GM19238 (cell line): ENCODE results near the gene LGALS9B.
"Not testable (repeated sequence)": the region's sequence is repeated elsewhere in the genome, so short reads cannot be mapped to it uniquely, and the experiment has no call there.

ENCODE experiments used
- DNase-seq: peaks from one replicate; pipeline ENCODE4 v3.0.0; 2011; ENCODE audit warnings: low spot score; ENCODE audit not compliant: insufficient read length

Gene LGALS9B

DNA sequence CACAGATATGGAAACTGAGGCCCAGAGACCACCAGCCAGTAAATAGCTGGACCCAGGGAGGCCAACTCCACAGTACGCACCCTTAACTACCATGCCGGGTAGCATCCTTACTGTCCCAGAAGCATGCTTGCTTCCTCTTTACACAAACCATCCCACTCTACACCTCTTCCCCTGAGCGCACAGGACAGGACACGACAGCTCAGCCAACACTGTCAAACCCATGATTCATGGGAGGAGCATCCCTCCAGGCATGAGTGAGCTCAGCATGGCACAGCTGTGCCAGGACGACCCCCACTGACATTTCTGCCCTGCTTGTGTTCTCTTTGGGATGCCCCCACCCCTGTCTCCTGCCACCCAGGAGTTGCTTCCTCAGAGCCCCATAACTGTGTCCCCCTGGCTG, 340 bp downstream of the LGALS9B start:
- DNase-seq: not testable (repeated sequence)

GRCh38 chr17:20466553-20466952, 786 bp downstream of the LGALS9B start:
- not testable (repeated sequence) for DNase-seq

DNA sequence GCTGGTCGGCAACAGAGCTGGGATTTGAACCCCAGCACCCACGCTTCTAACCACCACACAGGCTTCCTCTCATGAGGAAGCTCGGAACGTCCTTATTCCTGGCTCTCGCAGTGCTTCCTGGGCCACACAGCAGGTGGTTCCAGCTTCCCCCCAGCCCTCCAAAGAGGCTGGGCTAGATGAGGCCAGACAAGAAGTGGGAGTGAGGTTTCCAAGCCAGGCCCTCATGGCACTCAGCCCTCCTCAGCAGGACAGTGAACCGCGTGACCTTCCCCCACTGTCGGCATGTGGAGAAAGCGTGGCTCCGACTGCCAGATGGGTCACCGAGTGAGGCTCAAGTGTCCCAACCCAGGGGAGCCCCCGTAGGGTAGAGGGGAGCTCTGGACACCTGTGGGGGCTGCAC, 1.8 kb downstream of the LGALS9B start:
- DNase-seq: not testable (repeated sequence)

DNA sequence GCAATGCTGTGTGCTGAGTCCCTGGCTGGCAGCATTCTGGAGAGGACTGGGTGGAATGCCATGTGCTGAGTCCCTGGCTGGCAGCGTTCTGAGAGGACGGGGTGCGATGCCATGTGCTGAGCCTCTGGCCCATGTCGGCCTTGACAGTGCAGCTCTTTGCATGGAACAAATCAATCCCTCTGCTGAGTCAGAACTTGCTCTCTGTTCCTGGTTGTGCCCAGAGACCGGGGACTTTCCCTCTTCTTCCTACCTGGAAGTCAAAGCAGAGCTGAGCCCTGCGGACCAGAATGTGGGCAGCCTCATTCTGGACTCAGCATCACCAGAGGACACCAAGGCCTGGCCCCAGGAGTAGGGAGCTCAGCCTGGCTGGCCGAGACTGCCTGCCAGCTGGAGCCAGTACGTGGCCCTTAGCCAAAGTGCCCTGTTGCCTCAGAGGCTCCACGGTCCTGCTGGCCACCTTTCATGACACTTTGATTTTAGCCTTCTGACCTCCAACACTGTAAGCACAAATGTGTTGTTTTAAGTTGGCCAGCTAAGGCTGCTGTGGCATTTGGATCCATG, 2.4 kb downstream of the LGALS9B start:
- not testable (repeated sequence) for DNase-seq

DNA sequence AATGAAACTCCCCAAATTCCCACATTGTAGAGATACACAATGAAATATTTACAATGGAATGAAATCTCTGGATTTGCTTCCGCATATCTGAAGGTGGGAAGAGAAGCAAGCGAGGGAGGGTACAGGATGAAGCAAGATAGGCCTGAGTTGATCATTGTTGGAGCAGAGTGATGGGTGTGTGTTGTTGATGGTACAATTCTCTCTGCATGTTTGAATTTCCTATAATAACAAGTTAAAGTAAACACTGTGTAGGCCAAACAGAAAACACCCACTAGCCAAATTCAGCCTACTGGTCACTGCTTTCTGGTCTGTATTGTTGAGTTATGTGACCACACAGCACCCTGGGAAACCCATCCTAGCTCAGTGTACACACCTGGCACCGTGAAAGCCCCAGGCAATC, 5.2 kb downstream of the LGALS9B start:
- not testable (repeated sequence) for DNase-seq

DNA sequence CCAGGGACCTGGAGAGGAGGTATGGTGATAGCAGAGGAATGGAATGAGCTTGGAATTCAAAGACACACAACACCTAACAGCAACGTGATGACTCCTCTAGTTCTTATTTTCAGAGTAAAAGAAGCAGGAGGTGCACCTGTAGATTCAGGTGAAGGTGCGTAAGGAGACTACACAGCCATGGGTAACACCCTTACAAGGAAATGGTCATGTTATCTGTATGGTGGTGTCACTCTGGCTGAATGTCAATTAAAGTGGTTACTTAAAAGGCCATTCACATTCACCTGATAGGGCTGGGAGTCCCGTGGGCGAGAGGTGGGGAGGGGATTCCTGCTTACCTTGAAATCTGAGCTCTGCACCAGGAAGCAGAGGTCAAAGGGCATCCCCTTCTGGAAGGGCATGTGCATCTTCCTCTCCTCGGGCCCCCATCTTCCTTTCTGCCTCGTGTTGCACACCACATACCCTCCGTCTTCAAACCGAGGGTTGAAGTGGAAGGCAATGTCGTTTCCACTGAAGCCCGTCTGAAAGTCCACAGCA, 9.4 kb downstream of the LGALS9B start:
- not testable (repeated sequence) for DNase-seq

DNA sequence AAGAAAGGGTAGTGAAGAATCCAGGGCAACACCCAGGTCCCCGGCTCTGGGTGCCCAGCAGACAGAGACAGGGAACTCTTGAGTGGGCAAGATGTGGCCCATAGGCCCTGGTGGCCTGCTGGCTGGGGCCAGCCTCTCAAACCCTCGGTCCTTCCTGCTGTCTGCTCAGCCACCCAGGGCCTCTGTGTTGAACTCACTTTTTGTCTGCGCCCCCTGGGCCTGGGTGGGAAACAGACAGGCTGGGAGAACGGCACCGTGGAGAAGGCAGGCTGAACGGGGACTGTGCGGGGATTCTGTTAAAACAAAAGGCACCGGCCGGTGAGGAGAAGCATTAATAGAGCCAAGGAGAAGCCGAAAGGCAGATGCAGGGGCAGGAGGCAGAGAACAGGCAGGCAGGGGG, 12.2 kb downstream of the LGALS9B start:
- not testable (repeated sequence) for DNase-seq

- DNase-seq: not testable (repeated sequence)
Measured at GRCh38 chr17:20453820-20454434, 13.4 kb downstream of the LGALS9B start.

DNA sequence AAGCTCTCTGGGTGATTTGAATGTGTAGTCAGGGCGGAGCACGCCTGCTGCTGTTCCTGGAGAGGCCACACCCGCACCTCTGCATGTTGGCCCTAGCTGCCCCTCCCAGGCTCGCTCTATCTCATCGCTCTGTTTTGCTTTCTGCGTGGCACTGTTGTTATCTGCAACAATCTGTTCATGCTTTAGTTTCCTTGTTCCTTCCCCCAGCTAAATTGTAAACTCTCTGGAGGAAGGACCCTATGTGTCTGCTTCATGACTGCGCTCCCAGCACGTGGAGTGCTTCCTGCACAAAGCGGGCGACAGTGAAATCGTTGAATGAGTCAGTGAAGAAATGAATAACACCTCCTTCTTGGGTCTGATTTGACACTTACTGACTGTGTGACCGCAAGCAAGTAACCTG, 16.5 kb downstream of the LGALS9B start:
- not testable (repeated sequence) for DNase-seq

DNA sequence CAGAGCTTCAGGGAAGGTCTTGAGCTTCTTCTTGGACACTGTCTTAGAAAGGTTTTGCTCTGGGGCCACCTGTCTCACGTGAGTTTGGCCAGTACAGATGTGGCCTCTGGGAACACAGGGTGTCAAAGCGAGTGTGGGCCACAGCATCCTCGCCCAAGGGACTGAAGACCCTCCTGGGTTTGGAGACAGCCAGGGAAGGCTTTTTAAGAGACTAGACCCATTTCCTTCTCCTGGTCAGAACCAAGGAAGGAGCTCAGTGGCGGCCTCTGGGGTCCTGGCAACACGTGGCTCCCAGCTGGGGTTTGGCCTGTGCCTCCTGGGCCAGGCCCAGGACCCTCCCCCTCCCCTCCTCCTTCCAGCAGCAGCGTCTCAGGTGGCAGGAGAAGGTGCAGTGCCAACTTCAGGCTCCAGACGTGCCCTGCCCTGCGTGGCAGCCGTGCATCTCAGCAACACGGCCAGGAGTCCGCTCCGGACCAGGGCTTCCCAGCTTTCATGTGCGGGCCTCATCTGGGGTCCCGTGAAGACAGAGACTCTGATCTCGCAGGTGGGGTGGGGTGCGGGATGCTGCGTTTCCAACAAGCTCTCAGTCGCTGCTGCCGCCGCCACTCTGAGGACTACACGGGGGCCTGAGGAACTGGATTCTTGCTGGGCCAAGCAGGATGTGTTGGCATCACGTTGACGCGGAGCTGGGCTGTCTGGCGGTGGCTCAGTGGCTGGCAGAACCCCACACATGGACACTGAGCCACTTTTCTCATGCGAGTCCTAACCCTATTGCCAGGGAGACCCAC, 19.6 kb downstream of the LGALS9B start:
- DNase-seq: not testable (repeated sequence)

DNA sequence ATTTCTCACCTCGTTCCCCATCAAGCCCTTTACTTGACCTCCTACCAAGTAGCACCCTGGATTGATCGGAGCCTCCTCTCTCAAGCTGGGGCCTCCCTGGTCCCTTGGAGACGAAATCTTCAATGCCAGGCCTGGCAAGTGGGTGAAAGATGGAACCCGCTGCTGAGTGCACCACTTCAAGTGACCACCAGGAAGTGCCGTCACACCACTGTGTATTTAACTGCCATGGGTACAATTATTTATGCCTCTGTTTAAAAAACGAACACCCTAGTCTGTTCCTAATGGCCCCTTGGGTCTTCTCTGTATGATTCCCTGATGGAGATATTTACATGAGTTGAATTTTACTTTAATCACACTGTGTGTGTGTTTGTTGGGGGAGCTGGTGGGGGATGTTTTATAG, 20.4 kb downstream of the LGALS9B start:
- not testable (repeated sequence) for DNase-seq

DNA sequence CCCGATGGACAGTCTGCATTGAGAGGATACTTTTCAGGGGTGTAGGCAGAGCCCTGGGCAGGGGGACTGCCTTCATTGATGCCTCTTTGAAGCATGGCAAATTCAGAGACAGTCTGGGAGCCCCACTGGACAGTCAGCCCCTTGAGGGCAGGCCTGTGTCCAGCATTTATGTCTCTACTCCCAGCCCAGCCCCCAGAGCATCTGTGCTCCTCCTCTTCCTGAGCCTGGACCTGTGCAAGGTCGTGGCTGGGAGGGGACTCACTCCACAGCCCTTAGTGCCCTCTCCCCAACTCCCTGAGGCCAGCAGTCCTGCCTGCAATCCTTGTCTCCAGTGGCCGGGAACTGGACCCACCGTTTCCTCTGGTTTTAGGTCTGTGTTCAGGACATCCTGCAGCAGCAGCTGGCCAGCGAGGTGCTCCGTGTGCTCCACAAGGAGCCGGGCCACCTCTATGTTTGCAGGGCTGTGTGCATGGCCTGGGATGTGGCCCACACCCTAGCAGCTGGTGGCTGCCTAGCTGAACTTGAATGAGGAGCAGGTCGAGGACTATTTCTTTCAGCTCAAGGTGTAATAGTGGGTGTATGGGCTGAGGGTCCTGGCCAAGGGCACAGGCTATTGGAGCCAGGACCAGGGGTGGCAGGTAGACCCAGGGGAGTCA, 22.6 kb downstream of the LGALS9B start:
- DNase-seq: not testable (repeated sequence)

- not testable (repeated sequence) for DNase-seq
Measured at GRCh38 chr17:20444173-20444572, 23.2 kb downstream of the LGALS9B start.

- DNase-seq: not testable (repeated sequence)
Measured at GRCh38 chr17:20443632-20444031, 23.7 kb downstream of the LGALS9B start.

- DNase-seq: not testable (repeated sequence)
Measured at GRCh38 chr17:20440665-20441064, 26.7 kb downstream of the LGALS9B start.

- DNase-seq: not testable (repeated sequence)
Measured at GRCh38 chr17:20435166-20435565, 32.2 kb downstream of the LGALS9B start.

DNA sequence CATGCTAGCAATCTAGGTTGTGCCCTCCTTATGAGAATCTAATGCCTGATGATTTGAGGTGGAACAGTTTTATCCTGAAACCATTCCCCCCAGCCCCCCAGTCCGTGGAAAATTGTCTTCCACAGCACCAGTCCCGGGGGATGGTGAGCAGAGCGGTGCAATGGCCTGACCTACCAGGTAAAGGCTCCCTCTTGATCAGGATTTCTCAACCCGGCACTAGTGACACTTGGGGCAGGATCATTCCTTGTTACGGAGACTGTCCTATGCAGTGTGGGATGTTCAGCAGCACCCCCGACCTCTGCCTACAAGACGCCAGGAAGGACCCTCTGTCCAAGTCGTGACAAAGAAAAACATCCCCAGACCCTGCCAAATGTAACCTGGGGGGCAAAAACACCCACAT, 34.0 kb downstream of the LGALS9B start:
- DNase-seq: not testable (repeated sequence)

- not testable (repeated sequence) for DNase-seq
Measured at GRCh38 chr17:20427264-20427663, 40.1 kb downstream of the LGALS9B start.

DNA sequence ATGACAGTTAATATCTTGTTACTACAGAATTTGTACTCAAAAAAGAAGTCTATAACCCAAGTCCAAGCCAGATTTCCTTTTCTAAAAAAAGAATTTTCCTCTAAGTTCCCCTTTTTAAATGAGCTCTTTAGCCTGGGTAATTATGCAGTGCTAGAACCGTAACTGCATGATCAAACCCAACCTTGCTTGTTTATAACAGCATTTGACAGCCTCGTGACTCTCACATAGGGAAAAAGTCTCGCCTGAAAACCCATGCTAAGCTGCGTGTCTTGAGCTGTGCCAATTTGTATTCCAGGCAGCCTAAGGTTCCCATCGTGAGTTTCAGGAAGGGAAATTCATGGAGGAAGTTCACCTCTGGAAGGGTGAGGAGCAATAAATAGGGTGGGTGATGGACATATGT, 44.5 kb downstream of the LGALS9B start:
- DNase-seq: not testable (repeated sequence)

DNA sequence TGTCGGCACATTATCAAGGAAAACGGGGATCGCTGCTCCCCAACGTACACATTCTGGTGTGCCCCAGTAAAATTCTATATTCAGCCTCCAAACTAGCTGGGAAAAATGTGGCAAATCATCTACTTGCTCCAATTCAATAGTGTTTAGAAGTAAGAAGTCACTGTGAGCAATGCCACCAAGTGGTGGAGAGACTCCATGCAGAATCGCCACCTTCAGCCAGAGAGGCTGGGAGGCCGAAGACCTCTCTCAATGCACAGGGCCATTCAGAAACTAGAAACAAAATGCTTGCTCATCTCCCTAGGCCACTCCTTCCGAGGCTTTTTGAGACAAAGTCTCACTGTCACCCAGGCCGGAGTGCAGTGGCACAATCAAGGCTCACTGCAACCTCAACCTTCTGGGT, 48.5 kb downstream of the LGALS9B start:
- not testable (repeated sequence) for DNase-seq

DNA sequence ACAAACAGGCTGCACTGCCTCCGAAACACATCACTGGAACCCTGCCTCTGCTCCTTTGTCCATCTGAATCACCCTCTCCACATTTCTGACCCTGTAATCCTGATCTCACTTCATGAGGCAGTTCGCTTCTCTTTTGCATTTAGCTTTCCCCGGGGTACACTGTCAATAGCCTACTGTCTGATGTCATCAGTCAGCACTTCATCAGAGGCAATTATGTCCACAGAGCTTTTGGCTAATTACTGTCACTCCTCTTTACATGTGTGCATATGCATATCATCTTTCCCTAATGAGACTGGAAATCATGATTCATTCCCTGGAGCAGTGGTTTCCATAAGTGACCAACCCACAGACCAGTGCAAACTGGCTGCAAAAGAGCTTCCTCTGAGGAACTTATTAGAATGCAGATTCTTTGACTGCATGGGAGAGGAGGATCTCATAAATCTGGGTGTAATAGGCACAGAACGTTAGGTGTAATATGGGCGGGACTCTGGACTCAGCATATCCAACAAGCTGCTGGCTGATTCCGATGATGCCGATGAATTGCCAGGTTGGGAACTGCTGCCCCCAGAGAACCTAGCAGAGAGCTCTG, 49.8 kb downstream of the LGALS9B start:
- DNase-seq: not testable (repeated sequence)
